Measurements from ENCODE around the gene WDR87. TPM values are rescaled to one million over a fixed set of nuclear protein-coding genes. Genes with fewer than 3 reads are reported as not detected.
"Not testable (repeated sequence)": the region's sequence is repeated elsewhere in the genome, so short reads cannot be mapped to it uniquely, and the experiment has no call there.

The WDR87 gene
- total RNA-seq, 1 donor from 2014 or later, result not detected

- FAIRE-seq, result no peak
Measured at GRCh38 chr19:37931881-37932655, 25.7 kb upstream of the WDR87 start.

GRCh38 chr19:37930416-37930815 is 24.0 kb upstream of the WDR87 start:
- FAIRE-seq (no peak), DNase-seq (ENCODE audit: low spot score in 2 of 2) (no peak)

More at GRCh38 chr19:37931881-37932655, 25.7 kb upstream of the WDR87 start:
- peak in 1 of 2 donors; percentile 62 for DNase-seq (ENCODE audit: low spot score in 2 of 2)

- FAIRE-seq, result no peak
- no peak for DNase-seq (ENCODE audit: low spot score in 2 of 2)
Measured at GRCh38 chr19:37929355-37929923, 23.0 kb upstream of the WDR87 start.

- DNase-seq (ENCODE audit: low spot score in 2 of 2) (no peak), FAIRE-seq (no peak)
Measured at GRCh38 chr19:37928527-37929286, 22.3 kb upstream of the WDR87 start.

- FAIRE-seq (no peak), DNase-seq (ENCODE audit: low spot score in 2 of 2) (no peak)
Measured at GRCh38 chr19:37926711-37927110, 20.3 kb upstream of the WDR87 start.

GRCh38 chr19:37926255-37926654 is 19.9 kb upstream of the WDR87 start:
- DNase-seq (ENCODE audit: low spot score in 2 of 2) (no peak), FAIRE-seq (no peak)

- FAIRE-seq (no peak), DNase-seq (ENCODE audit: low spot score in 2 of 2) (no peak)
Measured at GRCh38 chr19:37925212-37925611, 18.8 kb upstream of the WDR87 start.

GRCh38 chr19:37924573-37924972 is 18.2 kb upstream of the WDR87 start:
- not testable (repeated sequence) for DNase-seq (ENCODE audit: low spot score in 2 of 2); FAIRE-seq

- DNase-seq (ENCODE audit: low spot score in 2 of 2) (no peak), FAIRE-seq (no peak)
Measured at GRCh38 chr19:37920591-37921450, 14.4 kb upstream of the WDR87 start.

GRCh38 chr19:37914908-37915307 is 8.5 kb upstream of the WDR87 start:
- no peak for FAIRE-seq
- DNase-seq (ENCODE audit: low spot score in 2 of 2), result no peak

- no peak for FAIRE-seq
- DNase-seq (ENCODE audit: low spot score in 2 of 2), result no peak
Measured at GRCh38 chr19:37909661-37910199, 3.3 kb upstream of the WDR87 start.

GRCh38 chr19:37907735-37908455 is 1.5 kb upstream of the WDR87 start:
- DNase-seq (ENCODE audit: low spot score in 2 of 2) (no peak), FAIRE-seq (no peak)

GRCh38 chr19:37906869-37907734 is 708 bp upstream of the WDR87 start, which contains the start of gene SIPA1L3:
Gene SIPA1L3, plus strand, starts transcription at chr19:37907208. Its CDS starts 174,358 bp downstream, at chr19:38081566.
- no peak for FAIRE-seq
- DNase-seq (ENCODE audit: low spot score in 2 of 2), result peak; percentile 93 to 95

GRCh38 chr19:37903096-37903495 is 3.3 kb downstream of the WDR87 start:
- FAIRE-seq (no peak), DNase-seq (ENCODE audit: low spot score in 2 of 2) (no peak)

- FAIRE-seq (no peak), DNase-seq (ENCODE audit: low spot score in 2 of 2) (peak; percentile 62 to 74)
Measured at GRCh38 chr19:37902668-37903067, 3.7 kb downstream of the WDR87 start.

GRCh38 chr19:37899966-37900365 is 6.4 kb downstream of the WDR87 start:
- no peak for DNase-seq (ENCODE audit: low spot score in 2 of 2)

GRCh38 chr19:37899453-37899852 is 6.9 kb downstream of the WDR87 start:
- no peak for FAIRE-seq

More at GRCh38 chr19:37899966-37900365, 6.4 kb downstream of the WDR87 start:
- no peak for FAIRE-seq

GRCh38 chr19:37896180-37896579 is 10.2 kb downstream of the WDR87 start:
- FAIRE-seq, result no peak
- DNase-seq (ENCODE audit: low spot score in 2 of 2), result no peak

More at GRCh38 chr19:37899453-37899852, 6.9 kb downstream of the WDR87 start:
- DNase-seq (ENCODE audit: low spot score in 2 of 2), result no peak

Data from frontal cortex (tissue), 4 donors.